GM21360 (cell line): Measurements from ENCODE around the gene SEMA3D.

Source experiments
- ATAC-seq: cut with Tn5 transposase; IDR thresholded peaks from one replicate; pipeline ENCODE4 v1.9.1; 2021; ENCODE audit warnings: mild to moderate bottlenecking, moderate library complexity; ENCODE audit not compliant: unreplicated experiment

The SEMA3D gene

DNA sequence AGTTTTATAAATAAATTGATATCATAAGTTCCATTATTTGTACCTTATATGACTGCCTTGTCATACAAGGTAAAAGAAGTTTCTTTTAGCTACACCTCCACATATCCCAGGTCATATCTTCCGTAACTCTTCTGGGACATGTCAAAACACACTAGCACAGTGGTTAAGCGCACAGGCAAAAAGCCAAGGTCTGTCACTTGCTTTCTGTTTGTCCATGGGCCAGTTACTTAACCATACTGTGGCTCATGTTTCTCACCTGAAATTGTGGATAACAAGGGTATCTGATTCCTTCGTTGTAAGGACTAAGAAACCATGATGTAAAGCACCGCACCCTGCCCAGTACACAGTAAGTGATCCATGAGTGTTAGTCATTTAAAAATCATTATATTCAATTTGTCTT is 56.2 kb downstream of the SEMA3D start:
- ATAC-seq = no peak

DNA sequence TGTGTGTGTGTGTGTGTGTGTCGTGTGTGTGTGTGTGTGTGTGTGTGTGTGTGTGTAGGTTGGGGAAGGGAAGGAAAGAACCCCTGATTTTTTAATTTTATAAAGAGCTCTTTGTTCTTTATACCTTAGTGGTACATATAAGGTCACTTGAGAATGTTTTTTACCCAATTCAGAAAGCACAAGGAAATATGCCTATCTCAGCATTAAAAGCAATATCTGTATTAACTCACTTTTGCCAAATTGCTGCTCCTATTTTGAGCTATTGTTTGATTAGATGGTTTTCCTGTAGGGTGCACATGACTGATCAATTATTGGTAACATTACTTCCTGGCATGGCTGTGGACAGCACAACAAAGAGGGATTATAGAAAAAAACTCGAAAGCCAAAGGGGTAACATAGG is 60.5 kb downstream of the SEMA3D start:
- ATAC-seq = no peak

DNA sequence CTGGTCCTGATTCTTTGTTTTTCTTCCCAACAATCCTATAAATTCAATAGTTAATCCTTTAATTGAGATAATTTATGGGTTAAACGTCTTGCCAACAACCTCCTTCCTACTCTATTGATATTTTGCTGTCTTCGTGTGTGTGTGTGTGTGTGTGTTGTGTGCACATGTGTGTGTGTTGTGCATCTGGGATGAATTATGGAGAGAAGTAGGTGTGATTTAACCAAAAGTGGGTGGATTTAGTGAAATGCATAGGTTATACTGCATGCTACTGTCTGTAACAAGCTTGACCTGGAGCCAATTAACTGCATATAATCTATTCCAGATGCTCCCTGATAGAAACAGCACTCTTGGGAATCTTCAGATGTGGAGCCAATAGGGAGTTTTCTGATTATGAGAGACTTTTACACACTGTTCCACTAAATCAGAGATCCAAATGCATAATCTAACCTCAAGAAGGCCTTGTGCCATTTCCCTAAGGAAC is 61.2 kb downstream of the SEMA3D start:
- ATAC-seq = no peak

DNA sequence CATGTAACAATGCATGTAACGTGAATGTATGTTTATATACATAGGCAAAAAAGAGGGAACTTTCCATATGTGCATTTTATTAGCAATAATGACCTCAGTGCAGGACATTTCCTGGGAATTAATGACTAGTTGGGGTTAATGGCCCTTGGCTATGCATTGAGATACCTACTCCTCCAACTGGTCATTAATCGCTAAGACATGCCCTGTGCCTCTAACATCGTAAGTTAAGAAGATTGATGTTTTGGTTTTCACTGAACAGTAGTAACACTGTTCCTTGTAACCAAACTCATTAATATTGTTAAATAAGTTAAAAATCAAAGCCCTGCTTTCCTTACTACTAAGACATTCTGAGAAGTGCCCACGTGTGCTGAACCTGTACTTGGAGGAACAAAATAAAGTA is 61.7 kb downstream of the SEMA3D start:
- ATAC-seq = no peak

DNA sequence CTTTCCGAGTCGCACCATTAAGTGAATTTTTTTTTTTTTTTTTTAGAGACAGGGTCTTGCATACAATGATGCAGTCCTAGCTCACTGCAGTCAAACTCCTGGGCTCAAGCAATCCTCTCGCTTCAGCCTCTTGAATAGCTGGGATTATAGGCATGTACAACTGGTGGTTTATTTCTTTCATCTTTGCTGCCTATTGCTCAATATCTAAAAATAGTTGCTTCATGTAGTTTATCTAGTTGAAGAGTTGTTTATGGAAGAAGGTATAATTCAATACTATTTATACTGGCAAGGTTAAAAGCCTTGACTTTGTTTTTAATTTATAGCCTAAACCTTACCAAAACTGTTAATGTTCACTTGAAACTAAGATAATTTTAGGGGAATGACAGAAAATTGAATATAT is 66.9 kb downstream of the SEMA3D start:
- ATAC-seq = no peak

DNA sequence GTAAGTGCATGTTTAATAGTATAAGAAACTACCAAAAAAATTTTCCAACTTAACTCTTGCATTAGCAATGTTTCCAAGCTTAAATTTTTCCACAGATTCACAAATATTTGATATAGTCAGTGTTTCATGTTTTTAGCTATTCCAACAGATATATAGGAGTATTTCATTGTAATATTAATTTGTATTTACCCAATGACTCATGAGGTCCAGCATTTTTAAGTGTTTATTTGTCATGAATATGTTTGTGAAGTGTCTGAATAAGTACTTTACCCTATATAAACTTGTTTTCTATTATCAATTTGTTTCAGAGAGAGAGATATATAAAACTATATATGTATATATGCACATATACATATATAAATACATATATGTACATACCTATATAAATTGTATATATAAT is 71.0 kb downstream of the SEMA3D start:
- ATAC-seq = no peak

DNA sequence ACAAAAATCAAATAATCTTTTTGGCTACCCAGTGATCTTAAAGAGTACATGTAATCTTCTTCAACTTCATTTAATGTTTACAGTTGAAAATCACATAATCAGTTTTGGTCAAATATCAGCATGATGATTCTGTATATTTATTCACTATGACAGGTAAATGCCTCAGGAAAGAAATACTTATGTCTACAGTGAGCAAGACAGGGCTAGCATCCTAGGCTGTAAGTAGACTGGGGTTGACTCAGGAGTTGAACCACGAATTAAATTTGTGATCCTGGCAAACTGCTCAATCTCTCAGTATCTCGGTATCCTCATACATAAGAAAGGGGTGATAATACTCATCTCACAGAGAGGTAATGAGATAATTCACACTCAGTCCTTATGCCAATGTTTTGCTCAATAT is 71.8 kb downstream of the SEMA3D start:
- ATAC-seq = no peak

DNA sequence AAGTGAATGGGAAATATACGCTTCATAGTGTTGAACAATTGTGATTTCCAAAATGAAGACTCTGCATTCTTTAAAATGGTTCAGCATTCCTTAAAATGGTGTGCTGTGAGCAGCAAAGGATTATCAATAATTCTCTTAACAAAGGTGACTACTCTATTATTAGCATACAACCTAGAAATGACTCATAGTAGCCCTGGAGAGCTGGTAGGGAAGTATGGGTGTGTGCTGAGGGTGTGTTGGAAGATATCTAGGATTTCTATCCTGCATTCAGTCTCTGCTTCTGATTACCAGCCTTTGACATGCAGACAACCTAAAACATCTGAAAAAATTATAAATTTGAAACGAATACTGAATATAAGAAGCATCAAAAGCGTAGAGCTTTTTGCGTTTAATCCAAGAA is 72.5 kb downstream of the SEMA3D start:
- ATAC-seq = no peak

DNA sequence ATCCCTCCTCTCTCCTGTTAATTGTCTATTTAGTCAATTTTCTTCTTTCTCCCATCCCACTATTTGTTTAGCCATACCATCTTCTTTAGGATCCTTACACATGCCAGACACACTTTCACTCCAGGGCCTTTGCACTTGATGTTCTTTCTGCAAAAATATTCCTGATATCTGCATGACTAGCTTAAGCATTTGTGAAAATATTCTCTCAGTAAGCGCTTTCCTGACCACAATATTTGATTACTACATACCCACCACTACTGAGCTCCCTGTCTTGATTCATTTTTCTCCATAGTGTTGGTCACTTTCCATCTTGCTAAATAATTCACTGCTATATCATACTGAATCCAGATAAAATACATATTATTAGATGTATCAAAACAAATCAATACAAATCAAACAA is 75.1 kb downstream of the SEMA3D start:
- ATAC-seq = no peak

DNA sequence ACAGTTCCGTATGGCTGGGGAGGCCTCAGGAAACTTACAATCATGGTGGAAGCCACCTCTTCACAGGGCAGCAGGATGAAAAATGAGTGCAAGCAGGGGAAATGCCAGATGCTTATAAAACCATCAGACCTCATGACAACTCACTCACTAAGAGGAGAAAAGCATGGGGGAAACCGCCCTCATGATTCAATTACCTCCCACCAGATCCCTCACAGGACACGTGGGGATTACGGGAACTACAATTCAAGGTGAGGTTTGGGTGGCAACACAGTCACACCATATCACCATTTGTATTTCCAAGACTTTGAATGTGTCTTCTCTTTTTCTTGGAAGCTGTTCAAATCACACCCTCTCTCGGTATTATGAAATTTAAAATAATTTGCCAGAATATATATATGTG is 80.1 kb downstream of the SEMA3D start:
- ATAC-seq = no peak

DNA sequence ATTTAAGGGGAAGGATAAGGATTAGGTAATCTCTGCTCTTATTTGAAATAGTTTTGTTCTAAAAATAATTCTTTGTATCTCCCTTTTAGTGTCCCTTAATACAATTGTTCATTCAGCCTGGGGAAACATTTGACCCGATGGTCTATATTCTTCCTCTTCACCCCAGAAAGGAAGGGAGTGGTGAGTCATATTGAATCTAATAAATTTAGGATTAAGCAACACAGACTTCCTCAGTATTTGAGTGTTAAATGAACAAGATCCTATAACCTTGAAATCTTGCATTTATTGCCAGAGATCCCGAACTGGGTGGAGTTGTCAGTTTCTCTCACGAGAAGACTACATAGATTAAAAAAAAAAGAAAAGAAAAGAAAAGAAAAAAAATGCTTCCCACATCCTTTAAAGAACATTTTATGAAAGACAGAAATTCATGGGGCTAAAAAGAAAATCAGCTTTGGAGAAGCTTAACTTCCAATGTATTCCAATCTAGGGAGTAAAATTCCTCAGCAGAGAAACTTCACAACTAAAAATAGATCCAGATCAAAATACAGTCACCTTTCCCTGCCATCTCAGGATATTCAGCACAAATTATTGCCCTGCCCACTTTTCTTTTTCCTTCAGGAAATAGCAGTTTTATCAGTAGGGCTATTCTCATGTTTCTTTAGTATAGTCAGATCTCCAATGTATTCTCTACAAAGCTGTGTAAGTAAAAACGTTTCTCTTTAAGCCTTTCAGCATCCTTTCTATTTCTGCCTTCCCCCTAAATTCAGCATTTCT is 82.2 kb downstream of the SEMA3D start:
- ATAC-seq = no peak

DNA sequence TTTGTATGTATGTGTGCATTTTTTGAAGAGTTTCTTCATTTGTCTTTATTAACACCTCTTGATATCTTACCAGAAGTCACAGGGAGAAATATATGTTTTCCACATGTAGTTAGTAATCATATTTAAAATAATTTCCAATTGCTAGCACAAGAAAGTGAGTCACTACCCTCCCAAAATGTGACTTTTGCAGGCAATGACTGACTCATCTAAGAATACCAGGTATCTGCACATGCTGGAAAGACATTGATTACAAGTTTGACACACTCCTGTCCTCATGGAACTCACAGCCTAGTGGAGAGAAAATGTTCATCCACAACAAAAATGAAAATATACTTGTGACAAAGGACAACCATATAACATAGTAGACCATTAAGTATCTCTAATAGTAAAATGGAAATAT is 82.9 kb downstream of the SEMA3D start:
- no peak for ATAC-seq

DNA sequence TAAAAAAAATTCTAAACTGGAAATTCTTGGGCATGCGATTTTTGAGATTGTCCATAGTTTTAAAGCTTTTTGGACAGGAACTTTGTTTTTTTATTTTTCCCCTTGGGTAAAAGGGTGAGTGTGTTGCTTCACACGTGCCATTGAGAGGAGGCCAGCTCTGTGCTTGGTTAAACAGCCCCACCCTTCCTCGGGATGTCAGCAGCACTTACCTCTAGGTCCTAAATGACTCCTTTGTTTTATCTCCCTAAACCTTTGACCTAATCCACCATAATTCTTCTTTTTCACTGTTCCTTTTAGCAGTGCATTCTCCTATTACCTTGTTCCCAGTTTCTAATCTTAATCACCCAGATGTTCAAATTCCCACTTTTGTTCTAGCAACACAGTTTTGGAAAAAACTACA is 83.5 kb downstream of the SEMA3D start:
- no peak for ATAC-seq

DNA sequence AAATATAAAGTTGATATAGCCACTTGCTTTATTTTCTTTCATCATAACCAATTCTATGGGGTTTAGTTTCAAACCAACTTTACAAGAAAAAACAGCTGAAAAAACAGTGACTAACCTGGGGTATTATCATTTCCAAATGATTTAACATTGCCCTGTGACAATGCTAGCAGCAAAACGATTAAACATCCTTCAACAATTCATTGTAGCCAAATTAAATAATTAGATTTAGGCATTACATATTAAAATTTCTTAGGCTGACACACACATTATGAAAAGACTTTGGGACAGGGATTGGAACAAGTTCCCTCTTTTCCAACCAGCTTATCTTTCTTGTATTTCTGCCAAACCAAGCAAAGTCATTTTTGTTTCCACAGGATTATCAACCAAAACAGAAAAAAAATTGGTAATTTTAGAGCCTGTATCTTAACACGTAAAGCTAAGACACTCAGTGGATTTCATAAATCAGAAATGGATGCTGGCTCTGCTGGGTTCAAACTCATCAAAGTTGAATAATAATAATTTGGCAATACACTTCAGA is 84.0 kb downstream of the SEMA3D start:
- no peak for ATAC-seq

DNA sequence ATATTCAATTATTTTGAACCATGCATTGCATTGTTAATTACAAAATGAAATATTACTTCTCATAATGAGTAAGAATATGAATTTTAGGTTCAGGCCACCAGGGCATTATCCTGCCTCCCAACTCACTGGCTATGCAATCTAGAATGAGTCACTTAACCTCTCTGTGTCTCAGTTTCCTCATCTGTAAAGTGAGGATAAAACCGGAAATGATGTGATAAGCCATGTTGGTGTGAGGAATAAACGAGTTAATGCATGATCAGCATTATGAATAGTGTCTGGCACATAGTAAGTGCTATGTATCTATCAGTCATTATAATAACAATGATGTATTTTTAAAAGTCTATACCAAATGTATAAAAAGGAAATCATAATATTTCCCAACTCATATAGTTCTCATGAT is 85.5 kb downstream of the SEMA3D start:
- ATAC-seq = no peak

DNA sequence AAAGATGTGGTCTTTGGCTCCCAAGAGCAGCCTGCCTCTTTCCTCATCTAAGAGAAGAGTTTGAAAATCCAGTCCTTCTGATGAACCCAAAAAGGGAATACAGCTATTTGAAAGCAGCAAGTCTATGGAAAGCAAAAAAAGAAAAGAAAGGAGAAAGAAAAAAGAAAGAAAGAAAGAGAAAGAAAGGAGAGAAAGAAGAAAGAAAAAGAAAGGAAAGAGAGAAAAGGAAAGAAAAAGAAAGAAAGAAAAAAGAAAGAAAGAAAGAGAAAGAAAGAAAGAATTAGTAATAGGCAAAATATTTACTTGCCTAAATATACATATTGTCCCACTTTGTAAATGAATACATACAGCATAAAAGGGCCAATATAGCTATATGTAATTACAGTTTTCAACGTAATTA is 89.0 kb downstream of the SEMA3D start:
- no peak for ATAC-seq

DNA sequence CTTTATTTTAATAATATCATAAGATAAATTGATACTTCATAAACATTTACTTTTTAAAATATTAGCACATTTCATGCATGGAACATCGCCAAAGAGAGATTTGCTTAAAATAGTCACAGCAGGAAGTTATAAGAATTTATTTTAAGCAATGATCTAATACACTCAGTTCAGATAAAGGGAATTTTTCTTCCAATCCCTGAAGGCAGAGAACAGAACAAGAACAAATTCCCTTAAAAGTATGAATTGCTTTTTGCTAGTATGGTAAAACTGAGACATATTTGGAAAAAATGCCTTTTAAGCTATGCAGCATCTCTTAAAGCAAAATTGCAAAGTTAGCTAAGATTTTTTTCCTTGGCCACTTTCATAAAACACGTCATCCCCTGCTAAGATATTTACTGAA is 91.0 kb downstream of the SEMA3D start:
- no peak for ATAC-seq

DNA sequence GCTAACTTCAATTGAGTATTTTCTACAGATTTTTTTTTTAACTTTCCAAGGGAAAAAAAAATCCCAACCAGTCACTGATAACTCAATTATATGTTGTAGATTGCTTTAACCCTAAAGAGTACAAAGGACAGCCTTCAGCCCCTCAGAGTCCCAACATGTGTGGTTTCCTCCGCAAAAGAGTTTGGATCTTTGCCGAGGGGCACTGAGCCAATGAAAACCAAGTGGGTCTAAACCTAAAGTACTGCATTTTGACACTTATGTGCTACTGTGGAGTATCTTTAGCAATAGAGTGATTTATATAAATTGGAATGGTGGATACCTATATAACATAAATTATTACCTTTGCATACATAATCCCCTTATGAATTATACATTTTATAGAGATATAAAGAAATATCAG is 91.5 kb downstream of the SEMA3D start:
- ATAC-seq = no peak

DNA sequence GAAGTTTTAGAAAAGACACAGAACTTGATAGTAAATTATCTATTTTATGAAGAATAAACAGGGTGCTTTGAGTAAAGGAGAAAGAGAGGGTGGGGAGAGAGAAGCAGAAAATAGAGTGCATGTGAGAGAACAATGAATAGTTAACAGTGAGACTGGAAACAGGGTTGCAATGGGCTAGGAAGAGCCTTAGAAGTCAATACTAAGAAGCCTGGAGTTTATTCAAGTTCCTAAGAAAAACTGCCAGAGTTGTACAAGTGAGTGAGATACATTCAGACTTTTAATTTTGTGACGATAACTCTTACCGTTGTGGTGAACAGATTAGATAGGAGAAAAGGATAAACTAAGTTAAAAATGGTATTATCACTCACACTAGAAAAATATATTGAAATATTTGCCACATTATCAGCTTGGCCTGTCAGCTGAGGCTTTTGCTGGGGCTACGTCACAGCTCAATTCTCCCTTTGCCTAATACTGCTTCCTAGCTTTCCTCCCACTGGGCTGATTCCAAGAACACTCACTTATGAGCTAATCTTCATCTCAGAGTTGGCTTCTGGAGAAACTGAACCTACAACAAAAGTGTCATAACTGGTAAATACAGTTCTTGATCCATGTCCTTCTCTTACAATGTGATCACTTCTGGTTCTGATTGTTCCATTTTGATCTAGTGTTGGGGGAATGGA is 92.7 kb downstream of the SEMA3D start:
- no peak for ATAC-seq

DNA sequence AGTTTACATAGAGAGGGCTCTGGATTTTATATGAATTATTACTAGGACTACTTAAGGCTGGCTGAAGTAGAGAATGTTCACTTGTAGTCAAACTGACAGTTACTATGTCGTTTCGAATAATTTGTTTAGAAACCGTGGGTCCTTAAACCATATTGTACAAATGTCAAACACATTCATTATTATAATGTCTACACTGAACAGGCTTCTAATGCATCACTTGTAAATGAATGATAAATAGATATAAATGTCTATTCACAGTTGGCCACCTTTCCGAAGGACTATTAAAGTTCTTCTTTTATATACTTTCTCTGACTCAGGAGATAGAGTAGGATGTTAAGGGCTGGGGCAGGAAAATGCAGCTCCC is 95.3 kb downstream of the SEMA3D start:
- no peak for ATAC-seq

DNA sequence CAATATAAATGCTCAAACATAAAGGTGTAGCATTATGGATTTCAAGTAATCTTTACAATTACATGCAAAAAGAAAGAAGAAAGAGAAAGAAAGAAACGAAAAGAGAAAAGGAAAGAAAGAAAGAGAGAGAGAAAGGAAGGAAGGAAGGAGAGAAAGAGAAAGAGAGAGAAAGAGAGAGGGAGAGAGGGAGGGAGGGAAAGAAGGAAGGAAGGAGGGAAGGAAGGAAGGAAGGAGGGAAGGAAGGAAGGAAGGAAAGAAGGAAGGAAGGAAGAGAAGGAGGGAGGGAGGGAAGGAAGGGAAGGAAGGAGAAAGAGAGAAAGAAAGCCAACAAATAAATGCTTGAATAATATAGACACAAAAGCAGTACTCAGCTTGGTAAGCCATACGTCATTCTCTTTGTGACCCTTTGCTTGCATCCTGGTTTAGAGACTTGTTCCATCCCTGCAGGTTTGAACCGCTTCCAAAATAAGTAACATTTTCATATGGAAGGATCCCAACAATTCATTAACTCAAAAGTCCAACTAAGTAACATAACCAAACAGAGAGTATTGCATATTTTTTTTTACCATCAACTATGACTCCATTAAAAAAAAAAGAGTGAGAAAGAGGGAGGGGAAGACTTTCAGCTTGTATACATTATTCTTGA is 95.8 kb downstream of the SEMA3D start:
- ATAC-seq = no peak

DNA sequence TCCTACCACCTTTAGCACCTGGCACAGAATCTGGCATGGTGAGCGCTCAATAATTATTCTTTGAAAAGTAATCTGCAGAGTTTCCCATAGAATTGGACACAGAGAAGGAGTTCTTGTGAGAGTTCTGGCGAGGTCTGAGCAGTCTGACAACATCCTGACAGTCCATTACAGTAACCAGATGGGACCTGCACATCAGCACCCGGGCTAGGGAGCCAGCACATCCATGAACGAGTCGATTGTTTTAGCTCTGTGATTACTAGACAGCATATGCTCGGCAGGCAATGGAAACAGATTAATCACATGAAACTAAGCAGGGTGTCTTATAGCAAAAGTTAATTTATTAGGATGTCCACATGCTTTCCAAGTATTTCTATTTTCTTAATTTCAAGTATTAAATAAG is 96.7 kb downstream of the SEMA3D start:
- ATAC-seq = no peak
